Common myeloid progenitor, CD34-positive (primary cell): Measurements from ENCODE around the gene ZNF497.

ENCODE experiments used
- CTCF ChIA-PET: fragments of 350-600 bp; sonication (Branson Sonifier 250); formaldehyde crosslinking; loops from one replicate; lab custom pipeline; 2021; ENCODE audit warnings: antibody characterized with exemption; lab: Charles Lee
- POLR2A ChIA-PET: fragments of 350-600 bp; sonication (Branson Sonifier 250); formaldehyde crosslinking; loops from one replicate; lab custom pipeline; 2021; ENCODE audit warnings: antibody characterized with exemption; lab: Charles Lee
- DNase-seq, 3 donors: peaks; one replicate each; pipeline versions ENCODE4 v3.0.0 to v3.0.0-alpha.2; 2013
- H3K27ac ChIP-seq, 2 experiments: 1 replicate in 1 of 2; 2 replicates in 1 of 2; pipeline ENCODE4 v1.7.0; 2013; ENCODE audit warnings: inconsistent platforms in 2 of 2, low read length in 2 of 2, mild to moderate bottlenecking in 2 of 2, low read depth in 1 of 2, moderate library complexity in 1 of 2; ENCODE audit not compliant: severe bottlenecking in 2 of 2, insufficient read depth in 1 of 2, poor library complexity in 1 of 2
- H3K27me3 ChIP-seq, 5 experiments: replicated peaks in 2 of 5; 1 replicate in 3 of 5; 2 replicates in 2 of 5; pipeline versions ENCODE4 v1.6.1 to v1.7.0; 2013; ENCODE audit warnings: low read length in 4 of 5, mild to moderate bottlenecking in 2 of 5, moderate library complexity in 2 of 5, inconsistent platforms in 1 of 5; ENCODE audit not compliant: insufficient read depth in 5 of 5, control insufficient read depth in 4 of 5
- H3K36me3 ChIP-seq, 4 experiments: 1 replicate in 2 of 4; 2 replicates in 2 of 4; pipeline versions ENCODE4 v1.6.1 to v1.7.0; 2013; ENCODE audit warnings: low read length in 3 of 4, control low read depth in 1 of 4, mild to moderate bottlenecking in 1 of 4; ENCODE audit not compliant: control insufficient read depth in 4 of 4, insufficient read depth in 4 of 4
- H3K4me1 ChIP-seq, 4 experiments: 1 replicate in 3 of 4; 2 replicates in 1 of 4; pipeline versions ENCODE4 v1.6.1 to v1.7.1; 2013; ENCODE audit warnings: low read length in 3 of 4, mild to moderate bottlenecking in 3 of 4, control low read depth in 1 of 4, inconsistent platforms in 1 of 4, moderate library complexity in 1 of 4; ENCODE audit not compliant: control insufficient read depth in 4 of 4, insufficient read depth in 4 of 4; ENCODE audit errors: control extremely low read depth in 1 of 4
- H3K4me3 ChIP-seq, 7 experiments: 1 replicate in 4 of 7; 2 replicates in 3 of 7; pipeline versions ENCODE4 v1.5.1 to v1.7.0; 2013; ENCODE audit warnings: mild to moderate bottlenecking in 7 of 7, low read length in 6 of 7, moderate library complexity in 6 of 7, inconsistent platforms in 2 of 7, low read depth in 2 of 7, control low read depth in 1 of 7; ENCODE audit not compliant: insufficient read depth in 4 of 7, control insufficient read depth in 1 of 7; ENCODE audit errors: extremely low read depth in 1 of 7
- H3K9me3 ChIP-seq, 5 experiments: 1 replicate in 4 of 5; 2 replicates in 1 of 5; pipeline versions ENCODE4 v1.6.1 to v1.7.1; 2013; ENCODE audit warnings: low read length in 4 of 5, mild to moderate bottlenecking in 2 of 5, inconsistent platforms in 1 of 5, low read depth in 1 of 5, moderate library complexity in 1 of 5; ENCODE audit not compliant: control insufficient read depth in 4 of 5, insufficient read depth in 2 of 5; ENCODE audit errors: control extremely low read depth in 1 of 5
- WGBS: methylation state at CpG from one replicate; pipeline ENCODE4 v1.1.5; 2013; ENCODE audit not compliant: insufficient coverage; 5-methylcytosine and 5-hydroxymethylcytosine counted together

Gene ZNF497

GRCh38 chr19:58385313-58385890, 22.9 kb upstream of the ZNF497 start:
- H3K4me3 ChIP-seq, result peak overlapping the region in 4 of 7 experiments; percentile 79 to 97 (median 96)
- peaks cover 4 to 45% (median 43%) of the 10 kb centered on the region in 4 experiments for H3K4me1 ChIP-seq
- POLR2A ChIA-PET, result no interaction called here

DNA sequence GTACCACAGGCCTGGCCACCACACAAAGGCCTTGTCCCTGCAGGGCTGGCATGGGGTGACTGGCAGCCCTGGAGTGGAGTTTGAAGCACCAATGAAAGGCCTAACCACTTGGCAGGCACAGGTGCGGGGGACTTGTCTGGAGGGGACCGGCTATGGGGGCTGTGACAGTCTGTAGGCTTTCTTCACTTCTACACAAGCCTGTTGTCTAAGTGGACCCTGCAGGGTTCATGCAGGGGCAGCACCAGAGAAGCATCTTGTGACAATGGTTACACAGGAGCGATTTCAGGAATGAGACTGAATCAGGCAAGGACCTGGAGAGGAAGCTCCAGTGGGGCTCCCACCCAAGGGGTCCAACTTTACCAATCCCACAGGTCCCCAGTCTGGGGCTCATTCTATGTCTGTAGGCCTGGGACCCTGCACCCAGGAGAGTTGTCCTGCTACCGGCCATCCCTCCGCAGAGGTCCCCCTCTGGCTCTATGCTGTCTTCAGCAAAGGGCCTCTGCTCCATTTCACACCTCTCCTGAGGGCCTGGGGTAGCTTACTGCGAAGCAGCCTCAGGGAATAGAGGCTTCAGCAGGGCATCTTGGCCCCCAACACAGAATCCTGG, 20.5 kb upstream of the ZNF497 start:
- peaks cover 0 to 2% (median 0%) of the 10 kb centered on the region in 4 experiments for H3K36me3 ChIP-seq
- ChIA-PET POLR2A (no interaction called here), CTCF (interaction anchor here (0.8 kb wide), 1 partner anchor 23 kb away, joined by 3 read pairs; no protein-coding TSS in a partner anchor)
- 100% methylated on average over 6 of the region's 6 CpGs for WGBS
- no peak overlapping the region for H3K27ac ChIP-seq
- no peak for DNase-seq
- no peaks in the 10 kb centered on the region for H3K9me3 ChIP-seq
- no peaks in the 10 kb centered on the region for H3K27me3 ChIP-seq
- H3K4me1 ChIP-seq, result peaks cover 1 to 51% (median 47%) of the 10 kb centered on the region in 4 experiments
- H3K4me3 ChIP-seq, result no peak overlapping the region

More at GRCh38 chr19:58385313-58385890, 22.9 kb upstream of the ZNF497 start:
- Histone ChIP-seq H3K27ac (peak overlapping the region in 1 of 2 experiments; percentile 93), H3K27me3 (no peaks in the 10 kb centered on the region), H3K36me3 (peaks cover 2 to 13% (median 7%) of the 10 kb centered on the region in 4 experiments), H3K9me3 (no peaks in the 10 kb centered on the region)
- 98% methylated on average over 9 of the region's 9 CpGs for whole genome bisulfite sequencing
- no peak for DNase-seq
- CTCF ChIA-PET, result no interaction called here

DNA sequence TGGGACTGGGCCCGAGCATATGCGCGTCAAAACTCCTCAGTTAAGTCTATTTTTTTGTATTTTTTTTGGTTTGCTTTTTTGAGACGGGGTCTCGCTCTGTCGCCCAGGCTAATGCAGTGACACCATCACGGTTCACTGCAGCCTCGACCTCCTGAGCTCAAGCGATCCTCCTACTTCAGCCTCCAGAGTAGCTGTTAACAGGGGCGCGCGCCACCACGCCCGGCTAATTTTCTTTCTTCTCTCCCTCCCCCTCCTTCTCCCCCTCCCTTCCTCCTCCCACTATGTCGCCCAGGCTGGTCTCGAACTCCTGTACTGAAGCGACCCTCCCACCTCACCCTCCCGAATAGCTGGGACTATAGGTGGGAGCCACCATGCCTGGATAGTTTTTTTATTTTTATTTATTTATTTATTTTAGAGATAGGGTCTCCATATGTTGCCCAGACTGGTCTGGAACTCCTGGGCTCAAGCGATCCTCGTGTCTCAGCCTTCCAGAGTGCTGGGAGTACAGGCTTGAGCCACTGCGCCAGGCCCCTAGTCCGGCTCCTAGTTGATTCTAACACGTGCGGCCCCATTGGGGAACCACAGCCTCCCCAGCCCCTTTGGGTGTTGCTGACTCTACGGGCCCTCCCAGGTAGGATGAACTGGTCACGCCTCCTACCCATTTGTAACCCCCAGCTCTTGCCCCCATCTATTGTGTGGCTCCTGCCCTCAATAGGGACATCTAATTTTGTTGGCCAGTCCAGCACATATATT, 19.1 kb upstream of the ZNF497 start:
- Histone ChIP-seq H3K9me3 (no peaks in the 10 kb centered on the region), H3K27me3 (no peaks in the 10 kb centered on the region), H3K36me3 (no peaks in the 10 kb centered on the region), H3K27ac (peak overlapping the region; percentile 77 to 87), H3K4me3 (peak overlapping the region; percentile 10 to 80 (median 74)), H3K4me1 (peaks cover 0 to 41% (median 39%) of the 10 kb centered on the region in 4 experiments)
- no peak for DNase-seq
- CTCF ChIA-PET, result interaction anchor here (1.6 kb wide), 1 partner anchor 18 kb away, joined by 5 read pairs; no protein-coding TSS in a partner anchor
- WGBS, result 39% methylated on average over 18 of the region's 26 CpGs
- POLR2A ChIA-PET, result interaction anchor here (0.7 kb wide), 2 partner anchors 30 to 55 kb away, joined by 3 to 6 read pairs; no protein-coding TSS in a partner anchor

DNA sequence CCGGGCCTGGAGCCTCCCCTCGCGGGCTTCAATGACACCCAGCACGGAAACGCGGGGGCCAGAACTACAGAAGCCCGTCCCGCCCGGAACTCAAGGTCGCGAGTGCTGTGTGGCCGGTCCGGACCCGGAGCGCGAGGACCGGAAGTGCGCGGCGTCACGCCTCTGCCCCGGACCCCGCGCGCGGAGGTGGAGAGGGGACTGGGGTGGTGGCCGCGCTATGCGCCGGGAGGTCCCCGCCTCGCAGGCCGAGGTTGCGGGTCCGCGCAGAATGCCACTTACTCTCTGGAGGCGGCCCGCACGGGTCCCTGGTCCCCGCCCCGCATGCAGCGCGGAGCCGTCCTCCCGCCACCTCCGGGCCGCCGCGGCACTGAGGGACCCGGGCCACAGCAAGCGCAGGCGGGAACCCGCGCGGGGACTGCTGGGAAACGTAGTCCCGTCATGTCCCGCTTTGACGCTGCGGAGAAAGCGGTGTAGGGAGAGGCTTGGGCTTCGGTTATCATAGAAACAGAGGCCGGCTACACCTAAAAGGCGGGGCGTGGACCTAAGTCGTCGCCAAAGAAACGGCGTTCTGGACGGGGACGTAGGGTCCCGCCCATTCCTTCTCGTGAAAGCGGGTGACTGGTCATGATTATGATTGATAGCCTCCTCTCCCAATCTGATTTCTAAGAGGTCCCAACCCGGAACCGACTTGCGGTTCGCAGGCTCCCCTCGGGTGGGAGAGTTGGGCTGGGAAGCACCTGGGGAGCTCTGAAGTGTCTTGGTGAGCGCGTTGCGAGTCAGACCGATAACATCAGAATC, 18.3 kb upstream of the ZNF497 start, which contains the start of gene ZNF837:
Gene ZNF837 (minus strand): TSS at position 369 of the 798 bp plus-strand sequence. CDS start 11,698 bp downstream, outside the sequence.
- WGBS, result 0% methylated on average over 73 of the region's 83 CpGs
- DNase-seq, result peak; percentile 100
- CTCF ChIA-PET, result interaction anchor here (1.2 to 1.6 kb wide), 3 partner anchors 11 to 17 kb away, joined by 5 to 6 read pairs (median 6); no protein-coding TSS in a partner anchor
- Histone ChIP-seq H3K36me3 (no peaks in the 10 kb centered on the region), H3K4me3 (peak within 1 kb of the TSS; percentile 56 to 80 (median 74)), H3K27ac (peak within 1 kb of the TSS; percentile 77 to 87), H3K4me1 (peaks cover 0 to 33% (median 31%) of the 10 kb centered on the region in 4 experiments), H3K27me3 (no peaks in the 10 kb centered on the region), H3K9me3 (no peaks in the 10 kb centered on the region)
- POLR2A ChIA-PET, result interaction anchor here (0.7 kb wide), 2 partner anchors 29 to 56 kb away, joined by 3 to 6 read pairs; no protein-coding TSS in a partner anchor

- H3K27me3 ChIP-seq, result no peaks in the 10 kb centered on the region
- CTCF ChIA-PET, result interaction anchor here (0.8 to 1.5 kb wide), 4 partner anchors 11 to 28 kb away, joined by 3 to 6 read pairs (median 4); partner anchors contain the start of gene ZNF584
- WGBS, result 10% methylated on average over 23 of the region's 24 CpGs
- peak overlapping the region; percentile 56 to 80 (median 74) for H3K4me3 ChIP-seq
- peak overlapping the region; percentile 41 to 87 for H3K27ac ChIP-seq
- peaks cover 0 to 27% (median 24%) of the 10 kb centered on the region in 4 experiments for H3K4me1 ChIP-seq
- no peaks in the 10 kb centered on the region for H3K36me3 ChIP-seq
- no peak for DNase-seq
- H3K9me3 ChIP-seq, result no peaks in the 10 kb centered on the region
- POLR2A ChIA-PET, result interaction anchor here (0.5 kb wide), 1 partner anchor 177 kb away, joined by 3 read pairs; no protein-coding TSS in a partner anchor
Measured at GRCh38 chr19:58380037-58380661, 17.6 kb upstream of the ZNF497 start.

DNA sequence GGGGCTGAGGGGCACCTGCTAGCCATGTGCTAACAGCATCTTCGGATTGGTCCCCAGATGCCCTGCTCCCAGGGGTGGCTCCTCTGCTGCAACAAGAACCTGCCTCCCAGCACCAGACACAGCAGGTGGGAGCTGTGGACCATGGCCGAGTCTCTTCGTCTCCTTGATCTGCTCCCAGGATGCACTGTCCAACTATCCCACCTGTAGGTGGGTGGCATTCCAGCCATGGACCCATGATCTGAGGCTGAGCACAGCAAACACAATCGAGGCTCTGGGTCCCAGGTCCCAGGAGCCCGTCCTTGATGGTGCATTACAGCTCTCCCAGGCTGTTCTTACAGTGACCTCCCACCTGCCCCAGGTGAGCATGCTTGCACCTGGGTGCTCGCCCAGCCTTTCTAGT, 16.7 kb upstream of the ZNF497 start:
- Histone ChIP-seq H3K4me1 (peaks cover 0 to 27% (median 22%) of the 10 kb centered on the region in 4 experiments), H3K27ac (no peak overlapping the region), H3K9me3 (no peaks in the 10 kb centered on the region), H3K36me3 (no peaks in the 10 kb centered on the region), H3K27me3 (no peaks in the 10 kb centered on the region), H3K4me3 (no peak overlapping the region)
- no peak for DNase-seq
- ChIA-PET CTCF (interaction anchor here (0.8 to 1.5 kb wide), 4 partner anchors 10 to 29 kb away, joined by 3 to 6 read pairs (median 4); partner anchors contain the start of gene ZNF584), POLR2A (no interaction called here)
- 89% methylated on average over 5 of the region's 6 CpGs for WGBS
